Adrenal gland (tissue), 12 donors: ENCODE measurements around the gene C2orf78. TPM values are rescaled to one million over a fixed set of nuclear protein-coding genes. Genes with fewer than 3 reads are reported as not detected.
"Not testable (repeated sequence)": the region's sequence is repeated elsewhere in the genome, so short reads cannot be mapped to it uniquely, and the experiment has no call there.

ENCODE experiments used
- DNase-seq, 7 donors: peaks; one replicate each; pipeline ENCODE4 v3.0.0-alpha.2; 2019 to 2020
- H3K27ac ChIP-seq, 5 donors: fragments of 200-600 bp; sonication (generic) in 4 of 5; 1 replicate in 3 of 5; 2 replicates in 2 of 5; pipeline versions ENCODE4 v1.5.1 to v1.8.0; 2016 to 2020; ENCODE audit warnings: mild to moderate bottlenecking in 1 of 5
- H3K27me3 ChIP-seq: fragments of 200-600 bp; 2 replicates; pipeline ENCODE4 v1.8.0; 2021
- H3K36me3 ChIP-seq, 2 donors: fragments of 200-600 bp; replicated peaks in 1 of 2; 1 replicate in 1 of 2; 2 replicates in 1 of 2; pipeline versions ENCODE4 v1.5.1 to v1.8.0; 2018 to 2022
- H3K4me1 ChIP-seq, 2 donors: fragments of 200-600 bp; replicated peaks in 1 of 2; 1 replicate in 1 of 2; 2 replicates in 1 of 2; pipeline versions ENCODE4 v1.5.1 to v1.8.0; 2018 to 2021
- H3K4me3 ChIP-seq, 4 donors: fragments of 200-600 bp; sonication (generic) in 3 of 4; one replicate each; pipeline ENCODE4 v1.5.1; 2016 to 2018
- H3K9me3 ChIP-seq, 3 donors: fragments of 200-600 bp; sonication (generic) in 1 of 3; replicated peaks in 1 of 3; 1 replicate in 2 of 3; 2 replicates in 1 of 3; pipeline versions ENCODE4 v1.5.1 to v1.8.0; 2016 to 2021
- POLR2A ChIP-seq, 2 donors: fragments of 450-650 bp; IDR thresholded peaks; one replicate each; pipeline ENCODE4 v1.6.1; 2017; ENCODE audit warnings: antibody characterized with exemption in 2 of 2, mild to moderate bottlenecking in 2 of 2, moderate library complexity in 1 of 2
- WGBS, 4 donors: extraction: QIAGEN DNeasy Blood & Tissue Kit in 2 of 4; methylation state at CpG; one replicate each; pipeline versions ENCODE4 v1.1.5 to v1.1.7; 2013 to 2017; 5-methylcytosine and 5-hydroxymethylcytosine counted together
- intact Hi-C, 2 donors: fragments of 100-400 bp; cut with DNase I; formaldehyde crosslinking; loops; one replicate each; pipeline versions ENCODE4 v1.14.1 to v1.15.0; 2022 to 2023
- polyA plus RNA-seq, 3 donors: library from polyadenylated mRNA; stranded (reverse); fragments of 200-250 nt in 2 of 3; fragments of 350-450 nt in 1 of 3; fragmentation: Illumina TruSeq in 1 of 3; extraction: RNeasy Lipid Tissue Mini Kit (QIAGEN cat#74804) in 1 of 3; gene quantifications; one replicate each; pipeline ENCODE4 v1.2.3, GENCODE V29; 2013 to 2014
- total RNA-seq, 9 donors: library from RNA; depleted of rRNA in 4 of 9; stranded (reverse); fragments of >200 nt in 4 of 9; fragments of 120-200 nt in 1 of 9; fragmentation: NEBNext Ultra II Directional in 1 of 9; extraction: Animal tissue kit (Norgen Biotek cat#: 25700) in 1 of 9; gene quantifications; one replicate each; pipeline versions ENCODE4 v1.1.0 to v1.2.4, GENCODE V29; 2013 to 2023
- TF ChIP-seq, protein P1 (sequence below), 6 experiments: fragments of 450-650 bp in 4 of 6; fragments of 200-600 bp in 2 of 6; sonication (generic) in 1 of 6; IDR thresholded peaks; 1 replicate in 5 of 6; 2 replicates in 1 of 6; pipeline versions ENCODE4 v1.5.1 to v1.8.0; 2016 to 2021; ENCODE audit warnings: antibody characterized with exemption in 6 of 6, mild to moderate bottlenecking in 2 of 6, moderate library complexity in 1 of 6
- donor health status: healthy with polysubstance abuse.
- donor health status: Bipolar disorder and iron deficiency.
- donor health status: DM: yes; HTN: yes; CAD: no.
- donor health status: DM: no; HTN: no; CAD: no.
- donor health status: DM: no; HTN: no; CAD: no.
- donor health status: DM: yes; HTN: yes; CAD: no.

C2orf78 gene
- total and polyA plus RNA-seq, 12 donors, result 0.08 TPM; not detected in 11

DNA sequence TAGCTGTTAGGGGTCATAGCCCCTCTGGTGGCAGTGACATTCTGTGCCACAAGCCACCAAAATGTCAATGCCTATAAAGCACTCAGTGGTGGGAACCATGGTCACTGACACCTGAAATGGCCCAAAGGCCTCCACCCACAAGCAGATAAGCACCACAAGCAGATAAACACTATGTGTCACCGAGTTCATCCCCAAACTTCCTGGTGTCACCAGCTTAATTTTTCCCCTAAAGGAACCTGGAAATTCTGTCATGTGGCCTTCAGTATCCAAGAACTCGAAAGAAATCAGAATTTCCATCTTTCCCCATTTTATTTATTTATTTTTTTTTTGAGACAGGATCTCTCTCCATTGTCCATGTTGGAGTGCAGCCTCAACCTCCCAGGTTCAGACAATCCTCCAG lies 43.2 kb upstream of the C2orf78 start:
- no peak overlapping the region for H3K4me3 ChIP-seq
- peaks cover 0 to 8% of the 10 kb centered on the region in 2 donors for H3K36me3 ChIP-seq
- H3K27me3 ChIP-seq, result no peaks in the 10 kb centered on the region
- no peak for TF ChIP-seq POLR2A (IDR thresholded peaks at IDR 0.05)
- TF ChIP-seq, protein P1, sequence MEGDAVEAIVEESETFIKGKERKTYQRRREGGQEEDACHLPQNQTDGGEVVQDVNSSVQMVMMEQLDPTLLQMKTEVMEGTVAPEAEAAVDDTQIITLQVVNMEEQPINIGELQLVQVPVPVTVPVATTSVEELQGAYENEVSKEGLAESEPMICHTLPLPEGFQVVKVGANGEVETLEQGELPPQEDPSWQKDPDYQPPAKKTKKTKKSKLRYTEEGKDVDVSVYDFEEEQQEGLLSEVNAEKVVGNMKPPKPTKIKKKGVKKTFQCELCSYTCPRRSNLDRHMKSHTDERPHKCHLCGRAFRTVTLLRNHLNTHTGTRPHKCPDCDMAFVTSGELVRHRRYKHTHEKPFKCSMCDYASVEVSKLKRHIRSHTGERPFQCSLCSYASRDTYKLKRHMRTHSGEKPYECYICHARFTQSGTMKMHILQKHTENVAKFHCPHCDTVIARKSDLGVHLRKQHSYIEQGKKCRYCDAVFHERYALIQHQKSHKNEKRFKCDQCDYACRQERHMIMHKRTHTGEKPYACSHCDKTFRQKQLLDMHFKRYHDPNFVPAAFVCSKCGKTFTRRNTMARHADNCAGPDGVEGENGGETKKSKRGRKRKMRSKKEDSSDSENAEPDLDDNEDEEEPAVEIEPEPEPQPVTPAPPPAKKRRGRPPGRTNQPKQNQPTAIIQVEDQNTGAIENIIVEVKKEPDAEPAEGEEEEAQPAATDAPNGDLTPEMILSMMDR (IDR thresholded peaks at IDR 0.05), result no peak
- intact Hi-C loops, result no loop called here
- H3K4me1 ChIP-seq, result peaks cover 0 to 14% of the 10 kb centered on the region in 2 donors
- H3K27ac ChIP-seq, result no peak overlapping the region
- WGBS, 4 donors, result 80 to 92% (median 90%) methylated on average over 2 of the region's 2 CpGs
- DNase-seq, result no peak
- no peaks in the 10 kb centered on the region for H3K9me3 ChIP-seq

- Histone ChIP-seq H3K9me3 (no peaks in the 10 kb centered on the region), H3K27ac (peak overlapping the region in 2 of 5 donors; percentile 3 to 51), H3K36me3 (peaks cover 0 to 16% of the 10 kb centered on the region in 2 donors), H3K4me3 (no peak overlapping the region), H3K4me1 (no peaks in the 10 kb centered on the region), H3K27me3 (no peaks in the 10 kb centered on the region)
- intact Hi-C loops, result no loop called here
- no peak for DNase-seq
- 88 to 92% (median 89%) methylated on average over 10 to 11 of the region's 11 CpGs for WGBS, 4 donors
- no peak for TF ChIP-seq POLR2A (IDR thresholded peaks at IDR 0.05)
- TF ChIP-seq, protein P1 (IDR thresholded peaks at IDR 0.05), result no peak
Measured at GRCh38 chr2:73746015-73746876, 37.7 kb upstream of the C2orf78 start.

- Histone ChIP-seq H3K27me3 (no peaks in the 10 kb centered on the region), H3K4me1 (no peaks in the 10 kb centered on the region), H3K27ac (peak overlapping the region in 2 of 5 donors; percentile 3 to 17), H3K36me3 (peaks cover 0 to 16% of the 10 kb centered on the region in 2 donors), H3K9me3 (no peaks in the 10 kb centered on the region), H3K4me3 (no peak overlapping the region)
- no peak for DNase-seq
- TF ChIP-seq, protein P1 (IDR thresholded peaks at IDR 0.05), result no peak
- TF ChIP-seq POLR2A (IDR thresholded peaks at IDR 0.05), result no peak
- intact Hi-C loops, result no loop called here
- WGBS, 4 donors, result 79 to 86% (median 82%) methylated on average over 3 of the region's 3 CpGs
Measured at GRCh38 chr2:73746877-73747208, 37.1 kb upstream of the C2orf78 start.

DNA sequence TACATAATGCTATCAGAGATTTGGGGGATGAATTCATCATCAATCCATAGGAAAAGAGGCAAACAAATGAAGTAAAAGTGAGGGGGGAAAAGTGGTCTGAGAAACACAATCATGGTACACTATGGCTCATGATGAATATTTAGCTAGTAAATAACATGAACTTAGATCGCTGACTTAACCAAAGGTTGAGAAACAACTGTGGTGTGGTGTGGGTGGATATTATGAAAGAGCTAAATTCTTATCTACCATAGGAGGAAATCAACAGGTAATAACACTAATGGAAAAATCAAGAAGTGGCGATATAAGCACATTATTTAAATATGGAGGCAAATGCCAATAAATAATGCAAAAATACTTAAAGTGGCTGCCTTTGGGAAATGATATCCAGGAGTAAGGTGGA lies 34.7 kb upstream of the C2orf78 start:
- DNase-seq, result no peak
- Histone ChIP-seq H3K27me3 (no peaks in the 10 kb centered on the region), H3K27ac (no peak overlapping the region), H3K36me3 (peaks cover 0 to 23% of the 10 kb centered on the region in 2 donors), H3K4me3 (no peak overlapping the region), H3K4me1 (no peaks in the 10 kb centered on the region), H3K9me3 (no peaks in the 10 kb centered on the region)
- WGBS, 4 donors, result 88 to 98% (median 93%) methylated on average over 2 of the region's 2 CpGs
- intact Hi-C loops, result no loop called here
- TF ChIP-seq, protein P1 (IDR thresholded peaks at IDR 0.05), result no peak
- no peak for TF ChIP-seq POLR2A (IDR thresholded peaks at IDR 0.05)

GRCh38 chr2:73754332-73754731 lies 29.7 kb upstream of the C2orf78 start:
- intact Hi-C loops, result not testable (repeated sequence)
- H3K36me3 ChIP-seq, result peaks cover 0 to 13% of the 10 kb centered on the region in 2 donors

More at GRCh38 chr2:73754332-73754731, 29.7 kb upstream of the C2orf78 start:
- H3K9me3 ChIP-seq, DNase-seq, H3K4me3 ChIP-seq, H3K27ac ChIP-seq, H3K27me3 ChIP-seq, H3K4me1 ChIP-seq: not testable (repeated sequence)
- WGBS, 4 donors, result 64 to 73% (median 72%) methylated on average over 7 of the region's 7 CpGs
